SK-N-SH treated with all-trans-retinoic acid at 6 μM for 48 hours (cell line): ENCODE results near the gene ALG2.

Source experiments
- POU6F1 ChIP-seq: fragments of 250-450 bp; sonication (Bioruptor Pico); IDR thresholded peaks from 2 replicates; pipeline ENCODE4 v1.8.0; 2021; ENCODE audit warnings: low read depth, mild to moderate bottlenecking, moderate library complexity, borderline replicate concordance
- TSHZ2 ChIP-seq: fragments of 250-450 bp; sonication (Bioruptor Pico); IDR thresholded peaks from 2 replicates; pipeline ENCODE4 v1.5.0; 2020; ENCODE audit warnings: mild to moderate bottlenecking, moderate library complexity

DNA sequence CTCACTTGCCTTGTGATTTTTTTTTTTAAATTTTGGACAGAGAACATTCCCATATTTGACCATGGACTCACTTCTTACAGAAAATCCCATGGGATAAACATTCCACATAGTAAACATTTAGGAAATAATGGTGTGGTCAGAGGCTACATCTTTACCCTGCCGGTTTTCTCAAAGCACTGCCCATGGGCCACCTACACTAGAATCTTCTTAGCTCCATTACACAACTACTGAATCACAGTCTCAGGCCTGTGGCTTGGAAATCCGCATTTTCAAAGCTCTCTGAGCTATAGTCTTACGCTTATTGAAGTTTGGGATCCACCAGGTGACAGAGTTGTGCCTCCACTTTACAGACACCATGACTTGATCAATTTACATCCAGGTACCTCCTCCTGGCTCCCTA lies 39.4 kb downstream of the ALG2 start:
- TF ChIP-seq POU6F1 (CRISPR knock-in tag) (no peak), TSHZ2 (CRISPR knock-in tag) (no peak)
